Smooth muscle cell (in vitro differentiated cells): Measurements from ENCODE around the gene P4HTM. TPM values are rescaled to one million over a fixed set of nuclear protein-coding genes. Genes with fewer than 3 reads are reported as not detected.
A peak's percentile ranks its signal among the peaks of the same experiment; 100 is the strongest.

Experiments
- DNase-seq: peaks from one replicate; lab custom pipeline; 2025; ENCODE audit not compliant: unreplicated experiment; lab: John Stamatoyannopoulos, UW
- H2AFZ ChIP-seq: fragments of 200-600 bp; sonication (generic); 2 replicates; pipeline ENCODE4 v1.6.0; 2016; ENCODE audit warnings: antibody characterized with exemption, low read depth, mild to moderate bottlenecking
- H3F3A ChIP-seq: fragments of 200-600 bp; sonication (generic); 2 replicates; pipeline ENCODE4 v1.6.0; 2017; ENCODE audit warnings: antibody characterized with exemption, low read depth
- H3K27ac ChIP-seq: fragments of 200-600 bp; sonication (generic); 2 replicates; pipeline ENCODE4 v1.5.1; 2016; ENCODE audit warnings: low read depth, mild to moderate bottlenecking
- H3K27me3 ChIP-seq: fragments of 200-600 bp; sonication (generic); 2 replicates; pipeline ENCODE4 v1.6.1; 2016; ENCODE audit warnings: low read depth, mild to moderate bottlenecking
- H3K36me3 ChIP-seq: fragments of 200-600 bp; sonication (generic); 2 replicates; pipeline ENCODE4 v1.5.1; 2016; ENCODE audit warnings: low read depth
- H3K4me1 ChIP-seq: fragments of 200-600 bp; sonication (generic); 2 replicates; pipeline ENCODE4 v1.5.1; 2016; ENCODE audit warnings: low read depth
- H3K4me2 ChIP-seq: fragments of 200-600 bp; sonication (generic); 2 replicates; pipeline ENCODE4 v1.6.0; 2016; ENCODE audit warnings: mild to moderate bottlenecking
- H3K4me3 ChIP-seq: fragments of 200-600 bp; sonication (generic); 2 replicates; pipeline ENCODE4 v1.5.1; 2016; ENCODE audit warnings: mild to moderate bottlenecking
- H3K79me2 ChIP-seq: fragments of 200-600 bp; sonication (generic); 2 replicates; pipeline ENCODE4 v1.6.0; 2016; ENCODE audit warnings: low read depth, mild to moderate bottlenecking
- H3K9ac ChIP-seq: fragments of 200-600 bp; sonication (generic); 2 replicates; pipeline ENCODE4 v1.6.0; 2016; ENCODE audit warnings: low read depth
- H3K9me3 ChIP-seq: fragments of 200-600 bp; sonication (generic); replicated peaks from 2 replicates; pipeline ENCODE4 v1.5.1; 2016; ENCODE audit warnings: low read depth
- H4K20me1 ChIP-seq: fragments of 200-600 bp; sonication (generic); 2 replicates; pipeline ENCODE4 v1.6.0; 2016; ENCODE audit warnings: low read depth
- CTCF ChIP-seq: fragments of 200-600 bp; sonication (generic); IDR thresholded peaks from 2 replicates; pipeline ENCODE4 v1.5.1; 2017; ENCODE audit warnings: borderline replicate concordance, mild to moderate bottlenecking, antibody characterized with exemption; ENCODE audit not compliant: insufficient read depth, poor library complexity, severe bottlenecking
- WGBS: methylation state at CpG from one replicate; pipeline ENCODE4 v1.1.7; 2016; ENCODE audit warnings: low lambda C conversion rate; 5-methylcytosine and 5-hydroxymethylcytosine counted together
- polyA plus RNA-seq: library from polyadenylated mRNA; unstranded; fragments of >200 nt; fragmentation: Nextera tagmentation; extraction: Ambion mirVana; gene quantifications from 2 replicates; pipeline ENCODE4 v1.2.1, GENCODE V29; 2016
- total RNA-seq: library from RNA; depleted of rRNA; stranded (reverse); fragments of >200 nt; gene quantifications from 2 replicates; pipeline ENCODE4 v1.2.3, GENCODE V29; 2014

The P4HTM gene
- total and polyA plus RNA-seq, 2 experiments from 2014 or later = 22.7 to 29.9 TPM

GRCh38 chr3:49020330-49021212, 30.5 kb downstream of the P4HTM start:
- WGBS = 3% methylated on average over 44 of the region's 51 CpGs
- H3K36me3 ChIP-seq = no peaks in the 10 kb centered on the region
- peaks cover 29% of the 10 kb centered on the region for H3F3A ChIP-seq
- H3K79me2 ChIP-seq = peaks cover 39% of the 10 kb centered on the region
- no peak overlapping the region for H2AFZ ChIP-seq
- no peak for DNase-seq
- peak overlapping the region; percentile 75 for H3K4me3 ChIP-seq
- peaks cover 22% of the 10 kb centered on the region for H3K4me1 ChIP-seq
- no peaks in the 10 kb centered on the region for H3K9me3 ChIP-seq
- peak overlapping the region; percentile 86 for H3K9ac ChIP-seq
- H3K27me3 ChIP-seq = no peaks in the 10 kb centered on the region
- TF ChIP-seq CTCF = no peak
- H4K20me1 ChIP-seq = peaks cover 6% of the 10 kb centered on the region
- peak overlapping the region; percentile 99 for H3K27ac ChIP-seq
- peak overlapping the region; percentile 97 for H3K4me2 ChIP-seq

GRCh38 chr3:49021213-49021812, 31.3 kb downstream of the P4HTM start:
- Histone ChIP-seq H3K4me3 (peak overlapping the region; percentile 75), H3K27ac (peak overlapping the region; percentile 99)
- under 1% methylated on average over 58 of the region's 60 CpGs for WGBS

GRCh38 chr3:49021813-49022687, 32.0 kb downstream of the P4HTM start, which contains the start of gene NDUFAF3:
Gene NDUFAF3 (plus strand): TSS chr3:49022121. CDS start chr3:49022145, 24 bp downstream.
- DNase-seq = peak; percentile 82
- Histone ChIP-seq H3K79me2 (peaks cover 43% of the 10 kb centered on the region), H2AFZ (no peak within 1 kb of the TSS), H3K9me3 (no peaks in the 10 kb centered on the region), H3K27me3 (no peaks in the 10 kb centered on the region), H3K4me3 (peak within 1 kb of the TSS; percentile 75), H3K9ac (peak within 1 kb of the TSS; percentile 98), H4K20me1 (peaks cover 6% of the 10 kb centered on the region), H3K36me3 (no peaks in the 10 kb centered on the region), H3K4me1 (peaks cover 22% of the 10 kb centered on the region), H3K4me2 (peak within 1 kb of the TSS; percentile 97), H3F3A (peaks cover 28% of the 10 kb centered on the region), H3K27ac (peak within 1 kb of the TSS; percentile 99)
- TF ChIP-seq CTCF = peak; percentile 91
- WGBS = 1% methylated on average over 76 of the region's 83 CpGs

More at GRCh38 chr3:49021213-49021812, 31.3 kb downstream of the P4HTM start:
- DNase-seq = peak; percentile 97
- Histone ChIP-seq H3F3A (peaks cover 22% of the 10 kb centered on the region), H3K9me3 (no peaks in the 10 kb centered on the region), H2AFZ (no peak overlapping the region), H3K27me3 (no peaks in the 10 kb centered on the region), H4K20me1 (peaks cover 6% of the 10 kb centered on the region), H3K79me2 (peaks cover 39% of the 10 kb centered on the region), H3K4me1 (peaks cover 22% of the 10 kb centered on the region), H3K4me2 (peak overlapping the region; percentile 97), H3K36me3 (no peaks in the 10 kb centered on the region), H3K9ac (peak overlapping the region; percentile 98)
- TF ChIP-seq CTCF = no peak
